ENCODE measurements around the gene LANCL1. TPM values are rescaled to one million over a fixed set of nuclear protein-coding genes. Genes with fewer than 3 reads are reported as not detected.

LANCL1 gene
- total RNA-seq, 1 donor from 2014 or later, result 34.2 TPM

DNA sequence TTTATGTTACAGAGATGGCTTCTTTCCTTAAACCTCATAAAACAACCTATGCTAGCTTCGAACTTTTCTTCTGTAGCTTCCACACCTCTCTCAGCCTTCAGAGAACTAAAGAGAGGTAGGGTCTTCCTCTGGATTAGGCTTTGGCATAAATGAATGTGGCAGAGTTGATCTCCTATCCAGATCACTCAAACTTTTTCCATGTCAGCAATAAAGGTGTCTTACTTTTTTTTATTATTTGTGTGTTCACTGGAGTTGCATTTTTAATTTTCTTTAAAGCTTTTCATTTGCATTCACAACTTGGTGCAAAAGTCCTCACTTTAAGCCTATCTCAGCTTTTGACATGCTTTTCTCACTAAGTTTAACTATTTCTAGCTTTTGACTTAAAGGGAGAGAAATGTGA lies 66.0 kb downstream of the LANCL1 start:
- intact Hi-C loops (cut with micrococcal nuclease), result no loop called here
- H3K27me3 Mint-ChIP-seq, result no peaks in the 10 kb centered on the region
- H3K27ac Mint-ChIP-seq, result no peak overlapping the region
- no peaks in the 10 kb centered on the region for H3K36me3 Mint-ChIP-seq (ENCODE audit: low read depth)
- no peaks in the 10 kb centered on the region for H3K4me1 Mint-ChIP-seq
- no peak overlapping the region for H3K4me3 Mint-ChIP-seq
- DNase-seq, result no peak
- H3K9me3 Mint-ChIP-seq, result no peaks in the 10 kb centered on the region

DNA sequence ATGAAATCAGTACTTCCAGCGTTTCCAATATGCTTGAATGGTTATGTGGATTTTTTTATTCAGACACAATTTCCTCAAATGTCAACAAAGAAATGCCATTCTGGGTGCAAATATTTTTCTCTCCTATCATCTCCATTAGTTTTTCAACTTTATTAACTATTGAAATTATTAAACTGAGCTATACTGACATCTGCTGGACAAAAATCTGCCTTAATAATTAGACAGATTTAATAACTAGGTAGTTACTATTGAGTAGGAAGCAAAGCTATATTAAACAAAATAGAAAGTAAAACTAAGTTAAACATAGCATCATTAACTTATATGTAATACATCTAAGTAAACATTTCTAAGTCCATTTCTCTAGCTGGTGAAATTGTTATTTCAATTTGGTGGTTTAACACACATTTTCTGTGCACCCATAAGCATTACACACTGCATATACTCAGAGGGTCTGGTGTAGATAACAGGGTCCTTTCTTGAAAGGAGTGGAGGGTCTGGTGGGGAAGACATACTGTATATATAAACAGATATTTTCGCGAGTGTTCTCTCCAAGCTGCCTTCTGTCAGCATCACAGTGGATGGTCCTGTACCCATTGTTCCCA lies 77.0 kb downstream of the LANCL1 start:
- DNase-seq, result no peak
- Mint-ChIP-seq H3K9me3 (no peaks in the 10 kb centered on the region), H3K4me1 (no peaks in the 10 kb centered on the region), H3K27ac (no peak overlapping the region), H3K4me3 (no peak overlapping the region), H3K27me3 (no peaks in the 10 kb centered on the region), H3K36me3 (ENCODE audit: low read depth) (no peaks in the 10 kb centered on the region)
- intact Hi-C loops (cut with micrococcal nuclease), result no loop called here

DNA sequence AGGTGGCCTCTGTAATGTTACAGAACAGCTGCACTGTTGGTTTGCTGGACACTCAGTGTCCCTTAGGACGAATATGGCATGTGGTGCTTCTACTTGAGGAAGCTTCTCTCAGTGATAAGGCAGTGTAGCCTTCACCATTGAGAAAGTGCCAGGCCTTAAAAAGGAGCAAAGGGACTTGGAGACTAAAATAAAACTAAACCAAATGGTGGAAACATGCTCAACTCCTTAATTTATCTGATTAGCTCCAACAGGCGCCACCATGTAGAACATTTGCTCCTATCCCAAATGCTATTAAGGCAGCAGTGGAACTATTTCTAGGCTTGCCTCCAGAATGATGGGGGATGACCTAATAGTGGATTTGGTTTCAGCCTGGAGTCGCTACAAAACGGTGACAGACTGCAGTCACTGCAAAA lies 84.1 kb downstream of the LANCL1 start:
- no peaks in the 10 kb centered on the region for H3K4me1 Mint-ChIP-seq
- H3K27ac Mint-ChIP-seq, result no peak overlapping the region
- no peaks in the 10 kb centered on the region for H3K27me3 Mint-ChIP-seq
- no peak for DNase-seq
- no peaks in the 10 kb centered on the region for H3K36me3 Mint-ChIP-seq (ENCODE audit: low read depth)
- intact Hi-C loops (cut with micrococcal nuclease), result no loop called here
- H3K9me3 Mint-ChIP-seq, result no peaks in the 10 kb centered on the region
- H3K4me3 Mint-ChIP-seq, result no peak overlapping the region

DNA sequence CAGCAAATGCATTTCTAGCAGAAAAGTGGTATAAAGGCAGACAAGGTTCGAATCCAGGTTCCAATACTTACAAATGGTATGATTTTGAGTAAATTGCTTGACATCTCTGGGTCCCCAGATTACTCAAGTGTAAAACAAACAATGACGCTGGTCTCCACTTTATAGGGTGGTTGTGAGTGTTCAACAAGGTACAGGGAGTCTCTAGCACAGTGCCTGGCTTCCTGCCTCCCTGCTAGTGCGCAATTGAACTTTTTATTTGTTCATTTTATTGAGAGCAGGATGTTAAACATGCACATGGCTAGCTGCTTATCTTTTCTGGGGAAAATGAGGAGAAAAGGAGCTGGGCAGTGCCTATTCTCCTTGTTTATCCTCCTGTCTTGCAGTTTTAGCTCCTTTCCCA lies 86.7 kb downstream of the LANCL1 start:
- Mint-ChIP-seq H3K27ac (no peak overlapping the region), H3K4me1 (no peaks in the 10 kb centered on the region), H3K36me3 (ENCODE audit: low read depth) (no peaks in the 10 kb centered on the region), H3K27me3 (no peaks in the 10 kb centered on the region), H3K4me3 (no peak overlapping the region), H3K9me3 (no peaks in the 10 kb centered on the region)
- intact Hi-C loops (cut with micrococcal nuclease), result no loop called here
- no peak for DNase-seq

DNA sequence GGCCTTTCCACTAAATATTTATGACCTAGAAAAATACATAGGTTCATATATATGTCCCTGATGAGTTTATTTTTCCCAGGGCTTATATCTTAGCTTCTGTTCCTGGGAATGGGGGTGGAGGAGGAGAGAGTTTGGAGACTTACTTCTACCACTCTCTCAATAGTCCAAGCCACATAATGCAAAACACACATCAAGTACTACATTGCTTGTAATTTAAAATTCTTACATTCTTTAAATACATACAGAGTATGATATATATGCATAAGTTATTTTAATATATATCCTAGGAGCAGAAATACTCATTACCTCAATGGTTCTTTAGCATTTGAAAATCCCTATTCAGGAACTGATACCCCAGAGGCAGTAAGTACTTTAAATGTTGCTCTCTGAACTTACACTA lies 88.4 kb downstream of the LANCL1 start:
- intact Hi-C loops (cut with micrococcal nuclease), result no loop called here
- no peak overlapping the region for H3K4me3 Mint-ChIP-seq
- no peaks in the 10 kb centered on the region for H3K4me1 Mint-ChIP-seq
- no peak overlapping the region for H3K27ac Mint-ChIP-seq
- no peaks in the 10 kb centered on the region for H3K27me3 Mint-ChIP-seq
- no peak for DNase-seq
- no peaks in the 10 kb centered on the region for H3K36me3 Mint-ChIP-seq (ENCODE audit: low read depth)
- no peaks in the 10 kb centered on the region for H3K9me3 Mint-ChIP-seq

DNA sequence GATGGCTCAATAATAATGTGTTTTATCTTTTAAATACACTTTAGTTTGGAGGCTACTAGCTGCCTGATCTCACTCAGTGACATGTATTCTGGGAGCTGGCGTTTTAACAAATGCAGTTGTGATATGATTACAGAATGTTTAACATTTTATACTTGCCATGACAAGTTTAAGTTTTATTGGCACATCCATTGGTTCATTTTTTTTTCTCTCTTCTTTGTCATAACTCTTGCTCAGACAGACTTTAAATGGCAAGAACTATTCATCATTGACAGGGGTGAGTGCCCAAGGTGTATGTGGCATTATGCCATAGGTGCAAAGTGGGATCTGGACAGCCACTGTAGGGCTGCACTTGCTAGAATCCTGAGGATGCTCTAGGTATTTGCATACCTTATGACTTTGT lies 89.5 kb downstream of the LANCL1 start:
- intact Hi-C loops (cut with micrococcal nuclease), result no loop called here
- no peak overlapping the region for H3K27ac Mint-ChIP-seq
- no peaks in the 10 kb centered on the region for H3K27me3 Mint-ChIP-seq
- no peaks in the 10 kb centered on the region for H3K36me3 Mint-ChIP-seq (ENCODE audit: low read depth)
- no peaks in the 10 kb centered on the region for H3K4me1 Mint-ChIP-seq
- H3K4me3 Mint-ChIP-seq, result no peak overlapping the region
- H3K9me3 Mint-ChIP-seq, result no peaks in the 10 kb centered on the region
- no peak for DNase-seq

Other genes with a start within 250 kb of the LANCL1 start
- gene MYL1, start 161.6 kb downstream of the LANCL1 start, total RNA-seq, result not detected in 2 replicates
- gene CPS1, start 79.8 kb upstream of the LANCL1 start, total RNA-seq, result 0.75 and 0.88 TPM in 2 replicates